Upper lobe of right lung (tissue), 1 donor: ENCODE results near the gene C4orf51. TPM values are rescaled to one million over a fixed set of nuclear protein-coding genes. Genes with fewer than 3 reads are reported as not detected.

Source experiments
- ATAC-seq: fragments of 200-7000 bp; cut with Tn5 transposase; one replicate; pipeline ENCODE4 v1.9.1; 2020; ENCODE audit warnings: mild to moderate bottlenecking, moderate library complexity
- DNase-seq: peaks from one replicate; pipeline ENCODE4 v3.0.0-alpha.2; 2020
- H3K27ac ChIP-seq: fragments of 200-600 bp; one replicate; pipeline ENCODE4 v1.8.0; 2022
- H3K27me3 ChIP-seq: fragments of 200-600 bp; one replicate; pipeline ENCODE4 v1.8.0; 2022; ENCODE audit warnings: mild to moderate bottlenecking
- H3K36me3 ChIP-seq: fragments of 200-600 bp; one replicate; pipeline ENCODE4 v1.8.0; 2022
- H3K4me1 ChIP-seq: fragments of 200-600 bp; one replicate; pipeline ENCODE4 v1.8.0; 2022
- H3K4me3 ChIP-seq: fragments of 200-600 bp; one replicate; pipeline ENCODE4 v1.8.0; 2022; ENCODE audit warnings: mild to moderate bottlenecking
- H3K9me3 ChIP-seq: fragments of 200-600 bp; one replicate; pipeline ENCODE4 v1.8.0; 2022
- intact Hi-C: fragments of 100-400 bp; cut with DNase I; formaldehyde crosslinking; loops from one replicate; pipeline ENCODE4 v1.11.0; 2022
- total RNA-seq: library from RNA; stranded (reverse); fragmentation: NEBNext Ultra II Directional; extraction: Animal tissue kit (Norgen Biotek cat#: 25700); gene quantifications from one replicate; pipeline ENCODE4 v1.2.1, GENCODE V29; 2021
- TF ChIP-seq, protein P1 (sequence below): fragments of 200-600 bp; IDR thresholded peaks from one replicate; pipeline ENCODE4 v1.8.0; 2022; ENCODE audit warnings: antibody characterized with exemption
- donor health status: DM: no; HTN: yes; CAD: no; lungs with severe emphysema.

C4orf51 gene
- total RNA-seq, 1 donor from 2014 or later, result not detected

DNA sequence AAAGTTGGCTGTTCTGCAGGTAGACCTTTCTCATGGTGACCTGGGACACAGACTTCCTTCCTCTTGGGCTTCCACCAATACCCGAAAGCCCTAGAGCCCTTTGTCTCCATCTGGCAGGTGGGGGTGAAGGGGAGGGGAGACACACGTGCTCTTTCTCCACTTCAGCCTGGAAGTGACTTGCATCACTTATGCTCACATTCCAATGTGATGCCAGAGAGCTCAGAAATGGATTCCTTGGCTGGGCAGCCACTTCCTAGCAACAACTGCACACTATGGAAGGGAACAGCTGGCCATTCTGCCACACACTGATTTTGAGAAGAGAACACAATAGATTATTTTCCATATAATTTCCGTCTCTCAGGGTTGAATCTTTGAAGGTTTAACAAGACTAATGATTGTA is 36.3 kb downstream of the C4orf51 start:
- H3K9me3 ChIP-seq, result no peaks in the 10 kb centered on the region
- H3K4me3 ChIP-seq, result no peak overlapping the region
- no peaks in the 10 kb centered on the region for H3K4me1 ChIP-seq
- peak; percentile 82 for ATAC-seq
- DNase-seq, result no peak
- TF ChIP-seq, protein P1, sequence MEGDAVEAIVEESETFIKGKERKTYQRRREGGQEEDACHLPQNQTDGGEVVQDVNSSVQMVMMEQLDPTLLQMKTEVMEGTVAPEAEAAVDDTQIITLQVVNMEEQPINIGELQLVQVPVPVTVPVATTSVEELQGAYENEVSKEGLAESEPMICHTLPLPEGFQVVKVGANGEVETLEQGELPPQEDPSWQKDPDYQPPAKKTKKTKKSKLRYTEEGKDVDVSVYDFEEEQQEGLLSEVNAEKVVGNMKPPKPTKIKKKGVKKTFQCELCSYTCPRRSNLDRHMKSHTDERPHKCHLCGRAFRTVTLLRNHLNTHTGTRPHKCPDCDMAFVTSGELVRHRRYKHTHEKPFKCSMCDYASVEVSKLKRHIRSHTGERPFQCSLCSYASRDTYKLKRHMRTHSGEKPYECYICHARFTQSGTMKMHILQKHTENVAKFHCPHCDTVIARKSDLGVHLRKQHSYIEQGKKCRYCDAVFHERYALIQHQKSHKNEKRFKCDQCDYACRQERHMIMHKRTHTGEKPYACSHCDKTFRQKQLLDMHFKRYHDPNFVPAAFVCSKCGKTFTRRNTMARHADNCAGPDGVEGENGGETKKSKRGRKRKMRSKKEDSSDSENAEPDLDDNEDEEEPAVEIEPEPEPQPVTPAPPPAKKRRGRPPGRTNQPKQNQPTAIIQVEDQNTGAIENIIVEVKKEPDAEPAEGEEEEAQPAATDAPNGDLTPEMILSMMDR, result no peak
- intact Hi-C loops, result no loop called here
- no peaks in the 10 kb centered on the region for H3K27me3 ChIP-seq
- H3K27ac ChIP-seq, result no peak overlapping the region
- H3K36me3 ChIP-seq, result no peaks in the 10 kb centered on the region

DNA sequence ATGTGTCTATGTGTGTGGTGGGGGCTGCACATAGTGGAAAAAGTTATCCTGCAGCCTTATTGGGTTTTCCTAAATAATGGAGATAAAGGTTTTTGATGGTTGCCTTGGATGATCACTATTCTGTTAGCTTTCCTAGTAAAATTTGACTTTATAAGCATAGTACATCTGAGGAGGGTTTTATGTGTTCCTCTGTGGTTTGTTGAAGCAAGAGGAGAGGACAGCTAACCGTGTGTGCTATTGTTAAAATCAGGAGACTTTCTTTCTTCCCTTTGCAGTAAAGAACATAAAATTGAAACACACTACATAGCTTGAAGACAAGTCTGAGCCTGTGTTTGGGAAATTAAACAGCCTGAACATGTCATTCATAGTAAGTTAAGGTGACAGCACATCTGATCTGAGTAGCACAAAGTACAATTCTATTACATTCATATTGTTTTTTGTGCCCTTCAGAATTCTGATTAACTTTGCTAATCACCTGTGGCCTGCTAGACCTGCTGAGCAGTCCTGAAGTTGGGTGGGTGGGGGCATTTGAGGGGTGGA is 36.8 kb downstream of the C4orf51 start:
- TF ChIP-seq, protein P1, result no peak
- Histone ChIP-seq H3K4me3 (no peak overlapping the region), H3K9me3 (no peaks in the 10 kb centered on the region), H3K36me3 (no peaks in the 10 kb centered on the region), H3K27me3 (no peaks in the 10 kb centered on the region), H3K27ac (no peak overlapping the region), H3K4me1 (no peaks in the 10 kb centered on the region)
- DNase-seq (no peak), ATAC-seq (no peak)
- intact Hi-C loops, result no loop called here

DNA sequence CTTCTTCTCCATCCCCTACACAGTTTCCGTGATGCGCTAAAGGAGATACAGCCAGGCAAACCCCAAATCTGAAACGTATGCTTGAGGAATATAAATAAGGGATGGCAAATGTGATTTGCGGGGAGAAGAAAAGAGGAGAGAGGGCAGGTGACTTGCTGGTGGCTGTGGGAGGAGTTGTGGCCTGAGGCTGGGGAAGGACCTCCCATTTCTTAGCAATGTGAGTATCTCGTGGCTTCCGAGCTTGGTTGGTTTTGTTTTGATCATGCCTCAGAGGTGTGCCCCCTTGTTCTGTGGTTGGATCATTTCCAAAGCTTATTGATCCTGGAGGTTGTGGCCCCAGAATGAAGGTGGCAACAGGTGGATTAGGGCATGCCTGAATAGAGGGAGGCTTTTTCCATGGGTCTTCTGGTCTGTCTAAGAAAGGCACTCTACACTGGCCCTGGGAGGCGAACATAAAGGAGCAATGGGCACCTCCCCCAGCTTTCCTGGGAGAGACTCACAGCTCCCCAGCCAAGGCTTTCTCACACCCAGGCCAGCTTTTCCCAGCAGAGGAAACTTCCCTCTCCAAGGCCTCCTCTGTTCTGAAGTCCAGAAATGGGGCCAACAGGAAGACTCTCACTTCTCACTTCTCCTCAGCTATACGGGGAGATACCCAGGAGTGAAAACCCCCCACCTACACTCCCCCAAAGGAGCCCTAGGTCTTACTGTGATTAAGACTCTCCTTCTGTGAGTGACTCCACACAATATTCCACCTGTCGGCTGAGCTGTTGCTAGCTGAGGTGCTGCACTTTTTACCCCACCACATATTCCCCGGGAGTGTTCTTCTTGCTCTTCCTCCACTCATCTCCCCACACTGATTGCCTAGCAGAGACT is 40.0 kb downstream of the C4orf51 start:
- no peak for ATAC-seq

DNA sequence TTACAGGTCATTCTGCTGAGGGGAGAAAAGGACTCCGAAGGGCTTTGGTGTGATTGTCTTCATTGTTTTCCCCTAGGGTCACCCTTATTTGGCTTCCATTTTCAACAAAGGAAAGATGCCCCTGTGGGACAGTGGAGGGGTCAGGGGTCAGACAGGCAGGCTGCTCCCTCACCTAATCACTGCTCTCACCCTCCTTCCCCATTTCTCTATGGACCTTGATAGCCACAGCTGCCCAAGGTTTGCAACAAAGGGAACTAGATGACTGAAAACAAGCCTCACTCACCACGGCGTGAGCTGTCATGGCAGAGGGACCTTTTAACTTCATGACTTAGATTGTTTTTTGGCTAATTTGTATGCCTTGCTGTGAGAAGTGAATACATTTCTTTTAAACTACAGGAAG is 40.7 kb downstream of the C4orf51 start:
- Histone ChIP-seq H3K36me3 (no peaks in the 10 kb centered on the region), H3K27ac (no peak overlapping the region), H3K4me3 (no peak overlapping the region), H3K9me3 (no peaks in the 10 kb centered on the region), H3K4me1 (no peaks in the 10 kb centered on the region), H3K27me3 (no peaks in the 10 kb centered on the region)
- no peak for ATAC-seq
- intact Hi-C loops, result no loop called here
- DNase-seq, result no peak
- TF ChIP-seq, protein P1, result no peak

More for the DNA sequence above, 40.0 kb downstream of the C4orf51 start:
- no peaks in the 10 kb centered on the region for H3K4me1 ChIP-seq
- H3K27me3 ChIP-seq, result no peaks in the 10 kb centered on the region
- no peak overlapping the region for H3K4me3 ChIP-seq
- TF ChIP-seq, protein P1, result no peak
- no peaks in the 10 kb centered on the region for H3K9me3 ChIP-seq
- DNase-seq, result no peak
- intact Hi-C loops, result no loop called here
- H3K27ac ChIP-seq, result no peak overlapping the region
- no peaks in the 10 kb centered on the region for H3K36me3 ChIP-seq

DNA sequence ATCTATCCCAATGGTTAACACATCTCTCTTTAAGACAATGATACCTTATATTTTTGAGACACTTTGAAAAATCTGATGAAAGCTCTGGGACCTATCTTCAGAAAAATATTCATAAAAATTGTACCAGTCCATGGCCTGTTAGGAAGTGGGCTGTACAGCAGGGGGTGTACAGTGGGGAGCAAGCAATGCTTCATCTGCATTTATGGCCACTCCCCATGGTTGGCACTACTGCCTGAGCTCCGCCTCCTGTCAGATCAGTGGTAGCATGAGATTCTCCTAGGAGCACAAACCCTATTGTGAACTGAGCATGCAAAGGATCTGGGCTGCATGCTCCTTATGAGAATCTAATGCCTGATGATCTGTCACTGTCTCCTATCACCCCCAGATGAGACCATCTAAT is 42.6 kb downstream of the C4orf51 start:
- no peaks in the 10 kb centered on the region for H3K36me3 ChIP-seq
- intact Hi-C loops, result no loop called here
- no peak for ATAC-seq
- no peak overlapping the region for H3K27ac ChIP-seq
- no peak overlapping the region for H3K4me3 ChIP-seq
- no peaks in the 10 kb centered on the region for H3K4me1 ChIP-seq
- TF ChIP-seq, protein P1, result no peak
- DNase-seq, result no peak
- H3K9me3 ChIP-seq, result no peaks in the 10 kb centered on the region
- no peaks in the 10 kb centered on the region for H3K27me3 ChIP-seq
